Stimulated activated CD4-positive, alpha-beta T cell treated with anti-CD3 and anti-CD28 coated beads, Interleukin-4, amount 100 ng/mL, for 1 hour (primary cell): ENCODE data around the gene FGF11.

ENCODE experiments used
- DNase-seq: peaks from one replicate; pipeline ENCODE4 v3.0.0-alpha.2; 2020

FGF11 gene

DNA sequence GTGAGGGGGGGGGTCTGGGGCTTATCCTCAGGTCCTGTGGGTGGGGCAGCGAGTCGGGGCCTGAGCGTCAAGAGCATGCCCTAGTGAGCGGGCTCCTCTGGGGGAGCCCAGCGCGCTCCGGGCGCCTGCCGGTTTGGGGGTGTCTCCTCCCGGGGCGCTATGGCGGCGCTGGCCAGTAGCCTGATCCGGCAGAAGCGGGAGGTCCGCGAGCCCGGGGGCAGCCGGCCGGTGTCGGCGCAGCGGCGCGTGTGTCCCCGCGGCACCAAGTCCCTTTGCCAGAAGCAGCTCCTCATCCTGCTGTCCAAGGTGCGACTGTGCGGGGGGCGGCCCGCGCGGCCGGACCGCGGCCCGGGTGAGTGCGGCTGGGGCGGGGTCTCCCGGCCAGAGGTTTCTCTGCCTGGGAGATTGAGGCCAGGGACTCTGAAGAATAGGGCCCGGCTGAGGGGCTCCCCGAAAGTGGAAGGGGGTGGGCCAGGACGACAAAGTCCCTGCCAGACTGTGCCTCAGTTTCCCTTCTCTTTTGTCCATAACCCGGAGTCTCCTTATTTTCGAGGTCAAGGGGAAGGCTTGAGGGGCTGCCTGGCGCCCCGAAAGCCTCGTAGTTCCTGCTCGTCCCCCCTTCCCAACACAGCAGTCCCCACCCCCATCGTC is at the start of gene FGF11:
Gene FGF11, plus strand, starts transcription at position 51 of the 651 bp plus-strand sequence. Its CDS starts 109 bp downstream, at position 160.
- DNase-seq, result no peak

DNA sequence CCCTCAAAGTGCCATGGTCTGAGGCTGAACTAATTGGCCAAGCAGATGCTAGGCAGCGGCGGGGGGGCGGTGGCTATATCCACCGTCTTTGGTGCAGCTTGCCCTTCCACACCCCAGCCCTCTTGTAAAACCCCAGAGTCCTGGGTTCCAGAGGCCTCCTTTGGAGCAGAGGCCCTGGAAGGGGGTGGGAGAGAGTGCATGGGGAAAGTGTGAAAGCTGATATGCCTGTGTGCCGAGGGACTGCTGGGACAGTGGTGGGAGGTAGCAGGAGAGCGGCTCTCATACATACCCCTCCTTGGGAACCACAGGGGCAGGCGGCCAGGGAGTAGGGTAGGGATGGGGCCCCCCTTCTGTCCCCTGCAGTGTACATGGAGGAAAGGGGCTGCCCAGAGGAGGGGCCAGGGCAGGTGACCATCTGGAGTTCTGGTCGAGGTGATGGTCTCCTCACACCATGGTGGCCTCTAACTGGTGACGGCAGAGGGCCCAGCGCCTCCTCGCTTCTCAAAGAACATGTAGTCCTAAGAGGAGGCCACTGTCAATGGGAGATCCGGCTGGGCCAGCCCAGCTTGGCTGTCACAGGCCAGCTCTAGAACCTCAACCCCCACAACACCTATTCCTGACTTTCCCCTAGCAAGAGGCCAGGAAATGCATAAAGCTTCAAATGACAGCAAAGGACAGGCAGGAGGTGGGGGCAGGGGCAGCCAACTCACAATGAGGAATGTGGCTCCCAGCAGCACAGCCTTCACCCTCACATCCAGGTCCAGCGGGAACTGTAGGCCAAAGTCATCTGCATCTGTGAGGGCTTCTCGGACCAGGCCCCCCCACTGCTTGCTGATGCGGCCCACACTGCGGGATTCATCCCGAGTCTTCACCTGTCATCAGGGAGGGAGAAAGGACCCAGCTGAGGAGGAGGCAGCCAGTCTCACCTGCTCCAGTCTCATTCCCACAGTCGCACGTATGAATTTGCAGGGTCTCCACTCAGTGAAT is 49.1 kb upstream of the FGF11 start:
- DNase-seq, result no peak

DNA sequence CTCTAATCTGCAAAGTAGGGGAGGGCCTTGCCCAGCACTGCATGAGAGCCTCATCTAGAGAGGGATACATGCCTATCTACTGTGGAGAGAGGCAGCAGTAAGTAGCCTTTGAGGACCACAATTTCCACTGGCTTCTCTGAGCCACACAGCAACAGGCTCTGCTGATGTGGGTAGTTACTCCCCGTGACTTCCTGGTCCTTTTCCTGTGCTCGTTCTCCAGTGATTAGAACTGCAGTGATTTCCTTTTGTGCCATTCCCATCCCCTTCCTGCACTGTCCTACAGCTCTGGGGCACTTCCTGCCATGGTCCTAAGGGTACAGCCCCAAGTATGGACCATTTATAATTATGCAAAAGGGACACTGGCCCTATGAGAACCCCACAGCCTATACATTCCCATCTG is 48.0 kb upstream of the FGF11 start:
- DNase-seq, result no peak

DNA sequence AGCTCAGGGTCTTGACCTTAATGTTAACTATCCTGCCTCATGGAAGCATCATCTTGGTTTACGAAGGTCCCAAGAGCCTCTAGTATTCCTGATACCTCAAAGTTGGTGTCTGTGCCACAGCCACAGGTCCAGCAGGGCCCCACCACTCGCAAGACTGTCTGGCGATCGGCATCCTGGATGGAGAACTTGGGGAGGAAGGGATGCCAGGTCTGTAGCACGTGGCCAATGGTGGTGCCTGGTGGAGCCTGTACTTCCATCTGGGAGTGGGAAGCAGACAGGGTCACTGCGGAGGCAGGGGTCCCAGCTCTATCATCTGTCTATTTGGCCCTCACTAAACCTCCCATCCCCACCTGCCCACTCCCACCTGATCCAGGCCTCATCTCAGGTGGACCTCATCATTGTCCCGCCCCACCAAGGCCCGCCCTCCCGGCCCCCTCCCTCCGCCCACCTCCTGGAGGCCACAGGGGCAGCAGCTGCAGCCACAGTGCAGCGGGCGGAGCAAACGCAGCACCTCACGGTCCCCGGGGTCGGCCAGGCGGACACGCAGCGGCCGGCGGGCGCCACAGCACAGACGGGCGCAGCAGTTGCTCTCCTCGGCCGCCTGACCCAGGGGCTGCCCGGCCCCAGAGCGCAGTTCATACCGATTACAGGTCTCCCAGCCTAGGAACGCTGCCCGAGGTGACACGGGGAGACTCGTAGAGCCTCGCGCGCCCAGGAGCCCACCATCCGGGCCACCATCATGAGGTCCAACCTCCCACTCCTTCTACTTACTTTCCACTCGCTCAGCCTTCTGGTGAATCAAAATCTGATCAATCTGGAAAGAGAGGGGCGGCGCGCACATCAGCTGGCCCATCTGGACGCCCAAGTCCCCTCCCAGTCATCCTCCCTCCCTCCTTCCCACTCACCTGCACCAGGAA is 46.4 kb upstream of the FGF11 start:
- DNase-seq, result no peak

DNA sequence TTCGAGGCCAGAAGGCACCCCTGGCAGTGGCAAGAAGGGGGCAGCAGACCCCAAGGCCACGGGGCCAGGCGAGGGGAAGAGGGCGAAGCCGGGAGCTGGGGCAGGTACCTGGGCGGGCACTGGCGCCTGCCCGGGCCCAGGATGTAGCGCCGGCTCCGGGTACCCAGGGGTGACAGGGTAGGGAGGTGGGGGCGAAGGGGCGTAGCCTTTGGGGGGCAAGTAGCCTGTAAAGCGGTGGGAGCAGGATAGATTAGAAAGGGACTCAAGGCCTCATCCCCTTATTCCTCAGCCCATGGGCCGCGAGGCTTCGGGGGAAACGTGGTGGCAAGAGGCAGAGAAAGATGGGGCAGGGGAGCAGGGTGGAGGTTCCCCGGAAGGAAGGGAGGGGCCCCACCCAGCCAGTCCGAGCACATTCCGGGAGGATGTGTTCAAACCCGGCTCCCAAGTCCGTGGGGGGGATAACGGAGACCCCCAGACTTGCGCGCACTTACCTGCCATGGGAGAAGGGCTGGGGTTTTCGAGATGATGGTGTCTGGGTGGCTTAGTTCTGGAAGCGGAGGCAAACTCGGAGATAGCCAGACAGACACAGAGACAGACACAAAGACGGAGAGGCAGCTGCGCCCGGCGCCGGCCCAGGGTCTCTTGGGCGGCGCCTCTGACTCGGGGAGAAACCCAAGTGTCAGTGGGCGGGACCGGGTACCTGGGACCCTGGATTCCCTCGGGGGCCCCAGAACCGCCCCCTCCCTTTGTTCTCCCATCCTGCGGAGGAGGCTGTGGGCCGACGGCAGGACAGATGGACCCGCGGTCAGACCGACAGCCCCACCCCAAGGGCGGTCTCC is 45.5 kb upstream of the FGF11 start:
- DNase-seq, result peak; percentile 59

DNA sequence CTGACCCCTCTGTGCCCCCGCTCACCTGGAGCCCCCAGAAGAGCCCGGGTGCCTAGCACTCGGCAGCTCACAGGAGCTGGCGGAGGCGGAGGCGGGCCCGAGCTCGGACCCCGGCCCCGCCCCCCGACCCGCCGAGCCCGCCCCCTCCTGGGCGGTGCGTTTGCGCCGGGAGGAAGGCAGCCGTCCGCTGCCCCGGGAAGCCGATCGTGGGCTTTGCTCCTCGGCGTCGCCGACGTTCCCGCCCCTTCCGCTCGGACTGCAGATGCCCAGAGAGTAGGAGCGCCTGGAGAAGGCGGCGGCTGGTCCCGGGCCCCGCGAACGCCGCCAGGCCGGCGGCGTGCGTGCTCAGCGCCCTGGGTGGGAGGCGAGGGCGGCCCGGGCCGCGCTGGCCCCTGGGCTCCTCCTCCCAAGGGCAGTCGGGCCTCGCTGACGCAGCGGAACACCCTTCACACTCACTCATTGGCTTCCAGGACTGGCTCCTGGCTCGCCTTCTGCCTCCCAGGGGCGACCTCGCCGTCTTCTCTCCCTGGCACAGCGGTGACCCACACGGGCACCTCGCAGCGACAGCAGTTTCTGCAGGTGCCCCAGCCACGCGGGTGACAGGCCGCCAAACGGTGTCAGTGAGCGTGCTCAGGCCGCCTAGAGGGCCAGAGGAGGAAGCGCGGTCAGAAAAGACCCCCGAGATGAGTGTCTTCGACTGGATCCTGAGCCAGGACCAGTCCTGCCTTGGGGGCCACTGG is 44.7 kb upstream of the FGF11 start, which contains the start of gene PLSCR3:
Gene PLSCR3, minus strand, starts transcription at position 74 of the 740 bp plus-strand sequence. CDS start 415 bp downstream, outside the sequence.
- peak; percentile 84 for DNase-seq

DNA sequence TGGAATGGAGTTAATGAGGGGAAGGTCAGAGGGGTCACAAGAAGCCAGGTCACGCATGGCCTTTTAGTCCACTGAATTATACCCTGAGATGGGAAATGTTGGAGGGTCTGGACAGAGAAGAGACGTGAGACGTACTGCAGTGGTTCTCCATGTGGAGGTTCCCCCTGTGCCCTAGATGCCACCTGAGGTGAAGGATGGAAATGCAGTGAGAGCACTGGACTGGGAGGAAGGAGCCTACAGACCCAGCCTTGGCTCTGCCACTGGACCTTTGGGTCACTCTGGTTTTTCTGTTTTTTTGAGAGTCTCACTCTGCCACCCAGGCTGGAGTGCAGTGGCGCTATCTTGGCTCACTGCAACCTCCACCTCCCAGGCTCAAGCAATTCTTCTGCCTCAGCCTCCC is 43.2 kb upstream of the FGF11 start:
- no peak for DNase-seq

DNA sequence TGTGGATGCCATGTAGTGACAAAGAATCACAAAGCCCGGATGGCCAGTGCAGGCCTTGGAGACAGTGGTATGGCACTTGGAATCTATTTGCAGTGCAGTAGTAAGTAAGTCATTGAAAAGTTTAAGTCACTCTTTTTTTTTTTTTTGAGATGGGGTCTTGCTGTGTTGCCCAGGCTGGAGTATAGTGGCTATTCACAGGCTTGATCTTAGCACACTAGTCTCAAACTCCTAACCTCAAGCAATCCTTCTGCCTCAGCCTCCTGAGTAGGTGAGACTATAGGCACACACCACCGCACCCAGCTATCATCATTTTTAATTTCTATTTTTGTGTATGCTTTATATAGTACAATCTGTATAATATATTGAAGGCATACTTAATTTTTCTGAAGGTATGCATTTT is 40.7 kb upstream of the FGF11 start:
- DNase-seq, result no peak

DNA sequence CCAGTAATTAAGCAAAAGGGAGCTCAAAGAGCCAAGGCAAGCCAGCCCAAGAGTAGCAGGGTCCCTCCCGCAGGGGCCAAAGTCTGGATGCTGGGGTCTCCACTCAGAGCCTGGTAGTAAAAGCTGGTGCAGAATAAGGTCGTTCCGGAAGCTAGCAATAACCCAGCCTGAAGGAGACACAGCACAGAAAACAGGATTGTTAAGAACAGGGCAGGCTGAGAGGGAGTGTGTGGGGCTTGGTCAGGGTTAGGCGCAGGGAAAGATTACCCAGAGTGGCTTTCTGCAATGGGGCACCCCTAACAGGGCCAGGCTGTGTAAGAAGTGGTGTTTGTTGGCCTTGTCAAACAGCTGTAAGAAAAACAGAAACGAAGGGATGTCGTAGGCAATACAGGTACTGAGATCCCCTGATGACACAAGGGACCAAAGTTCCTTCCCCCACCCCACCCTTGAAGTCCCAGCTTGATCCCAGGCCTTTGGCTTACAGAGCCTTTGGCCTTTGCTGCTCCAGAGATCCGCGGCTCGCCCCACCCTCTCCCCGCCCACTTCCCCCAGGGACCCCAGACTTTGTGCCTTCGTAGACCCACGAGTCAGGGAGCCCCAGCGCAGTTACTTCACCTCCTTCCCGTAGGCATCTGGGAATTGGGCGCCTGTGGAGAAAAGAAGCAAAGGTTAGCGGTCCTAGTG is 36.1 kb upstream of the FGF11 start:
- DNase-seq, result peak; percentile 23

DNA sequence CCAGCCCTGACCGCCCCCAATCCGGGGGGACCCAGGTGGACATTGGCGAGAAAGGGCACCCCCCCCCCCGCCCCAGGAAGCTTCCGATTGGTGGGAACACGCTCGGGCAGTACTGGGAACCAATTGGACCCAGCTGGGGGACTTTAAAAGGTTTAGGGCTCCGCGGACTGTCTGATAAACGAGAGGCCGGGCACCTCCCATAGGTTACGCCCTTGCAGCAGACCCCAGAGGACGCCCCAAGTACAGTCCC is 35.7 kb upstream of the FGF11 start:
- DNase-seq, result no peak

DNA sequence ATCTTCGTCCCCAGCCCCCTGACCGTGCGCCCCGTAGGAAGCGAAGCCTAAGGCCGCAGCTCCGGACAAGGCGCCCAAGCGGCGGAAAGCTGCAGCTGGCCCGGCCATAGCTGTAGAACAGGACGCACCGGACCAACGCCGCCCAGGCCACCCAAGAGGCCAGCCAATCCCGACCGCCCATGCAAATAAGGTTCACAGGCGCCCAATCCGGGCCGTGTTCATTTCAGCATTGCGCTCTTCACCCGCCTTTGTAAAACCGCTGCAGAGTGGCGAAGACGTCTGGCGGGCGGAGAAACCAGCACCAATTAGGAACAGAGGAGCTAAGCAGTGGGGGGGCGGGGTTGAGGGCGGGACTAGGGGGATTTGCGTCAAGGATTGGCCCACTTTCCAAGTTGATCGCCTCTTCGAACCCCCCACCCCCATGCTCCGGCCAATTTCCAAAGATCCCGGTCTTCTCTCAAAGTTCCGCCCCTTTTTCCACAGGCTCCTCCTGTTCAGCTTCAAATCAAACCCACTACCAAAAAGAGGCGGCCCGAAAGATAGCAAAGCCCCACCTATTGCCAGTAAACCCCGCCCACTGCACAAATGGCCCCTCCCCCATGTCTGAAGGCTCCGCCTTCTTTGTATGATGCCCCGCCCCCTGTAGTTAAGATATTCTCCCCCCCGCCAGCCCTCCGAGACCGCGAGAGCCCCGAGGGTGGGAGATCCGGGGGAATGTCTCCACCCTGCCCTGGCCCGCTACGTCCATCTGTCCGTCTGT is 35.2 kb upstream of the FGF11 start, which contains the start of gene TMEM256:
Gene TMEM256, minus strand, starts transcription at position 121 of the 760 bp plus-strand sequence. Its CDS starts 13 bp downstream, at position 108.
- DNase-seq, result peak; percentile 92

DNA sequence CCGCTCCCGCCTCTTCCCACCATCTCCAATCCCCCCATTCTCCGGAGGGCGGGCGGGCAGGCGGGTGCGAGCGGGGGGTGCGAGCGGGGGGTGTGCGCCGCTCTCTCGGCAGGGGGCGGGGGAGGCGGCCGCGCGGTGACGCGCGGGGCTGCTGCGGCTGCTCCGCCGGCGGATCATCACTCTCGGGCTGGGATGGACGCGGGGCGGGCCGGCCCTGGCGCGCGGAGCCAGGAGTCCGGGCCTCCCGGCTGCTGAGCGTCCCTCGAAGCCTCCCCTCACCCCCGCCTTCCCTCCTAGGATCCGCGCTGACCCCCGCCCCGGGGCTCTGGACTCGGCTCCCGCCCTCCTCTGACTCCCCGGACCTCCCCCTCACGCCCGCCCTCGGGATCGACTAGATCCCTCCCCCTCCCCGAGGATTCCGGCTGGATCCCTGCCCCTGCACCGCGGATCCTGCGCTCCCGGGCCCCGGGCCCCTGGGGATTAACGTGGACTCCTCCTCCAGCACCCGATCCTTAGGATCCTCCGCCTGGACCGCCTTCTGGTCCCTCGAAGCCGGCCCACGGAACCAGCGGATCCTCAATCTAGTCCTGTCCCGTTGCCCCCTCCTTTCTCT is 34.5 kb upstream of the FGF11 start:
- DNase-seq, result peak; percentile 71

DNA sequence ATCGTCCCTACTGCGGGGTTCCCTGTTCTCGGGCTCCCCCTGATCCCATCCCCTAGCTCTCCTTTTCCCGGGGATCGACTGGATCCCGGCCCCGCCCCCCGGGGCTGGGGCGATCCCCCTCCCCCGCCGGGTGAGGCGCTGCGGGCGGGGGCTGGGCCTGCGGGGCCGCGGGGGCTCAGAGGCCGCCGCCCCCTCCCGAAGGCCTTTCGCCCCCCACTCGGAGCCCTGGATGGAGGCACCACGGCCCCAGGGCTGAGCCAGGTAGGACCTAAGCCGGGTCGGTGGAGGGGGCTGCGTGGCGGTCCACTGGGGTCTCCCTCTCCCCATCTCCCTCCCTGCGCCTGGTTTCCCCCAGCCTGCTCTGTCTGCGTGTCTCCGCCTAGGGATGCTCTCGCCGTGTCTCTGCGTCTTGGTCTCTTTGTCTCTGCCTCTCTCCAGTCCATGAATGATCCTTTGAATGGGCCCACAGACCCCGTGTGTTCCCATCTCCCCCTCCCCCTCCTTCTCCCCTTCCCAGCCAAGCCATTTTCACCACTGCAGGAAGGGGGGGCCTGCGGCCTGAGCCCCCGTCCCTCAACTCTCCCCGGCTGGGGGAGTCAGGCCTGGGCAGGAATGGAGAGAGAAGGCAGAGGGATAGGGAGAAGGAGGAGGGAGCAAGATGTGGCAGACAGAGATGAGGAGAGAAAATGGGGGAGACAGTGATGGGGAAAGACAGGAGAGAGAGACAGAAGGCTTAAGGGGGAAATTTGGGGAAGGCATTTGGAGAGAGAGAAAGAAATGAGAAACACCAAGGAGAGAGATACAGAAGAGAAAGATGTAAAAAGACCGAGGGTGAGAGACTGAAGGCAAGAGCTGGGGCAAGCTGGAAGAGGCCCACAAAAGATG is 33.7 kb upstream of the FGF11 start:
- no peak for DNase-seq

DNA sequence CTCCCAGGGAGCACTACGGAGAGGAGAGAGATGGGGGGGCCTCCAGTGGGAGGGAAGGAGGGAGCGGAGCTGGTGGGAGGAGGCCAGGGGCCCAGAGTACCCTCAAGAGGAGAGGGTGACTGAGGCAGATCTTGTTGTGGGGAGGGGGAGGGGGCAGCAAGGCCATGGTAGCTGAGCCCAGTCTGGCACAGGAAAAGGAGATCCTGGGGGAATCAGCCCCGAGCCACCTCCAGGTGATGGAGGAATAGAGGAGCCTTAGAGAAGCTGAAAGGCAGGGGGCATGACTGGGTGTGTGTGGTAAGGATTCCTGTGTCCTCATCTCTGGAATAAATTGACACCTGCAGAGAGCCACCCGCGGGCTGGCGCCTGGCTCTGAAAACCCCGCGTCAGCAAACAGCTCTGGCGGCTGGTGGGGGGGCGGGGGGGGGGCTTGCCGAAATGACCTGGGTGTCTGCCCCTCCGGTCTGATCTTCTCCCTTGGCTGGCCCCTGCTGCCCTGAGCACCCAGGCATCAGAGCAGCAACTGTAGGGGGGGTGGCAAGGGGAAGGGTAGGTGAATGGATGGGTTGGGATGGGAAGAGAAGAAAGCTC is 33.0 kb upstream of the FGF11 start:
- DNase-seq, result no peak

DNA sequence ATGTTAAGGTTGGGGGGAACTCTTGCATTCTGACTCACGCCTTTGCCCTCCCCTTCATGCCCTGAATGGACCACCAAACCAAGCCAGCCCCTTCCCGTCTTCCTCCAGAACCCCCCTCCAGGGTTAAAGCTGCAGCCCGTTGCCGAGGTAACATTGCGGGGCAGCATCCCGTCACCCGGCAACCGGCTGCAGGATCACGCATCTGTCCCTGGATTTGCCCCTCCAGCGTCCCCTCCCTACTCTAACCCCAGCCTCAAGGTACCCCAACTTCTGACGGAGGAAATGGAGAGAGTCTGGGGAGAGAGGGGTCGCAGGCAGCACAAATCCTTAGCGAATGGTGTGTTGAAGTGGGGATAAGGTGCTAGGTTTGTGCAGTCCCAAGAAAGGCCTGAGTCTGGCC is 32.2 kb upstream of the FGF11 start:
- DNase-seq, result no peak

DNA sequence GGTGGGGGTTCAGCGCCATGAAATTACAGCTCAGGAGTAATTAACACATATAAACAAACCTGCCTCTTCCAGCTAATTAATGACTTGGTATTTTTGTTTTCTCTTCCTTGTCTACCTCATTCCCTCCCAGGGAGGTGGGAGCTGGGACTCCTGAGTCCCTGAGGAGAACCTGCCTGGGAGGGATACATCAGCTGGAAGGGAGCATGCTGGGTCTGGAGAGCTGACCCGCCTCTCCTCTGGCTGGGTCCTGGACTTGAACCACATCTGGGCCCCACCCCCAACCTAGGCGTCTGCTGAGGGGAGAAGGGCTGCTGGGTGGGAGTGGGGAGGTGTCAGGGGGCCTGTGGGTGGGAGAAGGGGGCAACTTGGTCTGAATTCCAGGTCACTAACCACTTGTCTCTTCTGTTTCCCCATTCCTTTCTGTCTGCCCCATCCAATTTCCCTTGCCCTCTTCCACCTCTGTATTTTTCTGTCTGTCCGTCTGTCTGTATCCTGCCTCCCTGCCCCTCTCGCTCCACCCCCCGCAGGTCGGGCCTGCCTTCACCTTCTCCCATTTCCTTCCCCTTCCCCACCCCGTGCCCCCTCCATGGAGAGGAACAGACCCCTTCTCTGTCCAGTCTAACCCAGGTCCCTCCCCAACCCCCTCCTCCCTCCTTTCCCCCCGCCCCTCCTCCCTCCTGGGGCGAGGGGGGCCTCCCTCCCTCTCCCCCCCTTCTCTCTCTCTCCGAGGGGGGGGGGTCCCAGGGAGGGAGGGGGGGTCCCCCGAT is 31.6 kb upstream of the FGF11 start, which contains the start of gene NLGN2:
Gene NLGN2, plus strand, starts transcription at position 361 of the 767 bp plus-strand sequence. CDS start 411 bp downstream, outside the sequence.
- DNase-seq, result no peak

DNA sequence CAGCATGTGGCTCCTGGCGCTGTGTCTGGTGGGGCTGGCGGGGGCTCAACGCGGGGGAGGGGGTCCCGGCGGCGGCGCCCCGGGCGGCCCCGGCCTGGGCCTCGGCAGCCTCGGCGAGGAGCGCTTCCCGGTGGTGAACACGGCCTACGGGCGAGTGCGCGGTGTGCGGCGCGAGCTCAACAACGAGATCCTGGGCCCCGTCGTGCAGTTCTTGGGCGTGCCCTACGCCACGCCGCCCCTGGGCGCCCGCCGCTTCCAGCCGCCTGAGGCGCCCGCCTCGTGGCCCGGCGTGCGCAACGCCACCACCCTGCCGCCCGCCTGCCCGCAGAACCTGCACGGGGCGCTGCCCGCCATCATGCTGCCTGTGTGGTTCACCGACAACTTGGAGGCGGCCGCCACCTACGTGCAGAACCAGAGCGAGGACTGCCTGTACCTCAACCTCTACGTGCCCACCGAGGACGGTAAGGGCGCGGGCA is 31.0 kb upstream of the FGF11 start:
- peak; percentile 22 for DNase-seq
